ENCODE results near the gene TSPAN14. TPM values are rescaled to one million over a fixed set of nuclear protein-coding genes. Genes with fewer than 3 reads are reported as not detected.

The TSPAN14 gene
- total and polyA plus RNA-seq, 2 of the 13 experiments (the other 11 are each of a cell fraction or from before 2014, with no cell fraction given) = 24.1 to 80.6 TPM

DNA sequence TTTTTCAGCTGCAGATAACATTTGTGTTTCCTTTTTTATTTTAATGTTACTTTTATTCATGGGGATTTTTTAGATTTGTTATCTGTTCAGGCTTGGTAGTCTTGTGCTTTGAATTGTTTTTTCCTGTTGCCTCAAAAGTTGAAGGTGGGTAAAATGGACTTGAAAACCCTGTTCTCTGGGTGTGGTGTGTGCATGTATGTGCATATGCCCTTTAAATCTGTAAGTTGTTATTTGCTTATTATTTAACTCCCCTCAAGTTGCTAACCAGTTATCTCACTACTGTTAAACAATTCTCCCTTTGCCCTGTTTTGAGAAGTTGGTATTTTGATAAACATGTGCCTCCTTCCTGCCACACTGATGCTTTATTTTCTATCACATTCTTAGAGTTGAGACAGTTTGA is 30.6 kb downstream of the TSPAN14 start:
- Histone ChIP-seq H3K4me2 (ENCODE audit: low read depth, low read length) (no peak overlapping the region), H3K79me2 (ENCODE audit: insufficient read depth, low read length) (peaks cover 81% of the 10 kb centered on the region), H3K4me1 (ENCODE audit: insufficient read depth, low read length) (peaks cover 71% of the 10 kb centered on the region)

More for the DNA sequence above, 30.6 kb downstream of the TSPAN14 start:
- TF ChIP-seq GATAD2A (CRISPR knock-in tag; IDR thresholded peaks at IDR 0.05) (no peak), ZSCAN25 (CRISPR knock-in tag; IDR thresholded peaks at IDR 0.05) (no peak), NCOR1 (IDR thresholded peaks at IDR 0.05; ENCODE audit: borderline replicate concordance, low read length) (no peak)
- TF ChIP-seq, protein P1, sequence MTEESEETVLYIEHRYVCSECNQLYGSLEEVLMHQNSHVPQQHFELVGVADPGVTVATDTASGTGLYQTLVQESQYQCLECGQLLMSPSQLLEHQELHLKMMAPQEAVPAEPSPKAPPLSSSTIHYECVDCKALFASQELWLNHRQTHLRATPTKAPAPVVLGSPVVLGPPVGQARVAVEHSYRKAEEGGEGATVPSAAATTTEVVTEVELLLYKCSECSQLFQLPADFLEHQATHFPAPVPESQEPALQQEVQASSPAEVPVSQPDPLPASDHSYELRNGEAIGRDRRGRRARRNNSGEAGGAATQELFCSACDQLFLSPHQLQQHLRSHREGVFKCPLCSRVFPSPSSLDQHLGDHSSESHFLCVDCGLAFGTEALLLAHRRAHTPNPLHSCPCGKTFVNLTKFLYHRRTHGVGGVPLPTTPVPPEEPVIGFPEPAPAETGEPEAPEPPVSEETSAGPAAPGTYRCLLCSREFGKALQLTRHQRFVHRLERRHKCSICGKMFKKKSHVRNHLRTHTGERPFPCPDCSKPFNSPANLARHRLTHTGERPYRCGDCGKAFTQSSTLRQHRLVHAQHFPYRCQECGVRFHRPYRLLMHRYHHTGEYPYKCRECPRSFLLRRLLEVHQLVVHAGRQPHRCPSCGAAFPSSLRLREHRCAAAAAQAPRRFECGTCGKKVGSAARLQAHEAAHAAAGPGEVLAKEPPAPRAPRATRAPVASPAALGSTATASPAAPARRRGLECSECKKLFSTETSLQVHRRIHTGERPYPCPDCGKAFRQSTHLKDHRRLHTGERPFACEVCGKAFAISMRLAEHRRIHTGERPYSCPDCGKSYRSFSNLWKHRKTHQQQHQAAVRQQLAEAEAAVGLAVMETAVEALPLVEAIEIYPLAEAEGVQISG (CRISPR knock-in tag; IDR thresholded peaks at IDR 0.05) = no peak
- H3K27me3 ChIP-seq (ENCODE audit: control insufficient read depth in 1 of 2, insufficient read depth in 2 of 2, low read length in 2 of 2) = no peaks in the 10 kb centered on the region
- in situ Hi-C loops (cut with HindIII; ENCODE audit: extremely low pct_ligation_motif_present, low pct_unique_long_range_greater_than_20kb) = no loop called here
- no peak overlapping the region for H3K27ac ChIP-seq (ENCODE audit: extremely low read length, insufficient read depth, low read length)
- ATAC-seq = no peak
- no peaks in the 10 kb centered on the region for H3K9me3 ChIP-seq (ENCODE audit: low read length)
- no peak overlapping the region for H3K4me3 ChIP-seq (replicated peaks in 1 of 3; ENCODE audit: insufficient read depth in 1 of 3, low read depth in 2 of 3, low read length in 3 of 3)
- POLR2A ChIA-PET = no interaction called here
- CTCF ChIA-PET (ENCODE audit: low intra/inter-chr PET ratio, low total read pairs) = no interaction called here
- intact Hi-C loops (cut with micrococcal nuclease; ENCODE audit: unreplicated experiment) = no loop called here
- H4K20me1 ChIP-seq (ENCODE audit: insufficient read depth, low read length) = no peaks in the 10 kb centered on the region; the same call in 1 of the 2 replicates
- no TSS peak for BruUV-seq (replicated peaks)
- no peak for DNase-seq (ENCODE audit: low spot score)
- H3K36me3 ChIP-seq (replicated peaks in 1 of 2; ENCODE audit: control insufficient read depth in 1 of 2, insufficient read depth in 2 of 2, low read length in 2 of 2) = peaks cover 10 to 19% of the 10 kb centered on the region in 2 experiments; a peak in 4 of 5 replicates
- no peak for FAIRE-seq
- H3K9ac ChIP-seq (ENCODE audit: insufficient read depth, low read depth, low read length) = no peak overlapping the region
- H2AFZ ChIP-seq (ENCODE audit: low read length) = no peak overlapping the region
